ENCODE data around the gene DEGS2.
"Not testable (repeated sequence)": the region's sequence is repeated elsewhere in the genome, so short reads cannot be mapped to it uniquely, and the experiment has no call there.

GRCh38 chr14:100204835-100205167 is 45.4 kb upstream of the DEGS2 start:
- TF ChIP-seq CTCF, POLR2A (IDR thresholded peaks at IDR 0.05): not testable (repeated sequence)

Data from right lobe of liver (tissue), 4 donors.